Nephron (organoid): ENCODE data around the gene ARHGAP4.

Experiments used
- H3K27ac Mint-ChIP-seq, 3 experiments: 2 replicates each; pipeline ENCODE4 v1.8.0; 2020; ENCODE audit warnings: mixed read lengths in 3 of 3, mild to moderate bottlenecking in 2 of 3, moderate library complexity in 1 of 3
- H3K27me3 Mint-ChIP-seq: 2 replicates; pipeline ENCODE4 v1.8.0; 2021; ENCODE audit warnings: low read depth, mild to moderate bottlenecking, moderate library complexity, mixed read lengths
- H3K36me3 Mint-ChIP-seq: 2 replicates; pipeline ENCODE4 v1.8.0; 2020; ENCODE audit warnings: low read depth, mixed read lengths
- H3K4me1 Mint-ChIP-seq: 2 replicates; pipeline ENCODE4 v1.8.0; 2020; ENCODE audit warnings: mixed read lengths
- H3K4me3 Mint-ChIP-seq, 3 experiments: 2 replicates each; pipeline ENCODE4 v1.8.0; 2020; ENCODE audit warnings: mild to moderate bottlenecking in 3 of 3, mixed read lengths in 3 of 3, moderate library complexity in 2 of 3
- H3K9me3 Mint-ChIP-seq: 2 replicates; pipeline ENCODE4 v1.8.0; 2020; ENCODE audit warnings: mixed read lengths
- CTCF ChIP-seq, 3 experiments: fragments of 200-600 bp; sonication (generic); IDR thresholded peaks; one replicate each; pipeline ENCODE4 v1.5.0; 2021; ENCODE audit warnings: antibody characterized with exemption in 3 of 3; ENCODE audit not compliant: unreplicated experiment in 3 of 3

The ARHGAP4 gene

GRCh38 chrX:153879741-153880439 is 46.2 kb downstream of the ARHGAP4 start:
- H3K27ac Mint-ChIP-seq = no peak overlapping the region
- TF ChIP-seq CTCF (IDR thresholded peaks at IDR 0.05; ENCODE audit: unreplicated experiment in 3 of 3) = no peak
- peaks cover 12% of the 10 kb centered on the region for H3K4me1 Mint-ChIP-seq
- peaks cover 30% of the 10 kb centered on the region for H3K27me3 Mint-ChIP-seq
- H3K4me3 Mint-ChIP-seq = no peak overlapping the region
- H3K9me3 Mint-ChIP-seq = peaks cover 17% of the 10 kb centered on the region
- H3K36me3 Mint-ChIP-seq = no peaks in the 10 kb centered on the region

GRCh38 chrX:153878969-153879653 is 47.0 kb downstream of the ARHGAP4 start:
- no peak for TF ChIP-seq CTCF (IDR thresholded peaks at IDR 0.05; ENCODE audit: unreplicated experiment in 3 of 3)
- H3K4me3 Mint-ChIP-seq = peak overlapping the region; percentile 6 to 70 (median 24)
- H3K27me3 Mint-ChIP-seq = peaks cover 25% of the 10 kb centered on the region
- no peaks in the 10 kb centered on the region for H3K36me3 Mint-ChIP-seq
- H3K27ac Mint-ChIP-seq = peak overlapping the region in 1 of 3 experiments; percentile 37
- H3K9me3 Mint-ChIP-seq = peaks cover 22% of the 10 kb centered on the region
- H3K4me1 Mint-ChIP-seq = peaks cover 12% of the 10 kb centered on the region

- Mint-ChIP-seq H3K9me3 (peaks cover 23% of the 10 kb centered on the region), H3K27ac (no peak overlapping the region), H3K27me3 (peaks cover 23% of the 10 kb centered on the region), H3K36me3 (no peaks in the 10 kb centered on the region), H3K4me3 (peak overlapping the region in 2 of 3 experiments; percentile 4 to 46), H3K4me1 (peaks cover 12% of the 10 kb centered on the region)
- TF ChIP-seq CTCF (IDR thresholded peaks at IDR 0.05; ENCODE audit: unreplicated experiment in 3 of 3) = no peak
Observed at GRCh38 chrX:153878345-153878744, 47.7 kb downstream of the ARHGAP4 start.

- Mint-ChIP-seq H3K4me3 (peak overlapping the region in 1 of 3 experiments; percentile 14), H3K9me3 (peaks cover 23% of the 10 kb centered on the region), H3K27ac (no peak overlapping the region), H3K36me3 (no peaks in the 10 kb centered on the region), H3K4me1 (peaks cover 12% of the 10 kb centered on the region), H3K27me3 (peaks cover 22% of the 10 kb centered on the region)
- TF ChIP-seq CTCF (IDR thresholded peaks at IDR 0.05; ENCODE audit: unreplicated experiment in 3 of 3) = no peak
Observed at GRCh38 chrX:153877571-153878261, 48.3 kb downstream of the ARHGAP4 start.

- H3K4me1 Mint-ChIP-seq = peaks cover 12% of the 10 kb centered on the region
- TF ChIP-seq CTCF (IDR thresholded peaks at IDR 0.05; ENCODE audit: unreplicated experiment in 3 of 3) = no peak
- no peak overlapping the region for H3K27ac Mint-ChIP-seq
- no peak overlapping the region for H3K4me3 Mint-ChIP-seq
- H3K9me3 Mint-ChIP-seq = peaks cover 26% of the 10 kb centered on the region
- peaks cover 18% of the 10 kb centered on the region for H3K27me3 Mint-ChIP-seq
- H3K36me3 Mint-ChIP-seq = no peaks in the 10 kb centered on the region
Observed at GRCh38 chrX:153876112-153876491, 50.0 kb downstream of the ARHGAP4 start.
